ENCODE measurements around the gene TOP3B.

TOP3B gene

GRCh38 chr22:21978564-21979386 lies 3.8 kb downstream of the TOP3B start:
- DNase-seq (ENCODE audit: low spot score): no peak

DNA sequence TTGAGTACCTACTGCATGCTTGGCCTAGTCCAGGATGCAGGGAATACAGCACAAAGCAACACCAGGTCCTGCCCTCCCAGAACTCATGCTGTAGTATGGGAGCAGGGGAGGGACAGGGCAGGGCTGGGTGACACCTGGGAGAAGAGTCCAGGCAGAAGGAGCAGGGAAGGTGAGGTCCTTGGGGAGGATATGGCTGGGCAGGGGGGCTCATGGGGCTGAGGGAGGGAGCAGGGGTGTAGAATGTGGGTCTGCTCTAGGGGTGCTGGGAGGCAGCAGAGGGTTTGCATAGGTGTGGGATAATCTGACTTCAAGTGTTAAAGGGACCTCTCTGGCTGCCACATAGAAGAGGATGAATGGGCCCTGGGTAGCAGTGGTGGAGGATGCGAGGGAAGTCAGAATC lies 4.8 kb downstream of the TOP3B start:
- no peak for DNase-seq (ENCODE audit: low spot score)

GRCh38 chr22:21975854-21976345 lies 6.7 kb downstream of the TOP3B start:
- no peak for DNase-seq (ENCODE audit: low spot score)

- DNase-seq (ENCODE audit: low spot score): no peak
Measured at GRCh38 chr22:21975273-21975672, 7.3 kb downstream of the TOP3B start.

- DNase-seq (ENCODE audit: low spot score): no peak
Measured at GRCh38 chr22:21974058-21974649, 8.4 kb downstream of the TOP3B start.

DNA sequence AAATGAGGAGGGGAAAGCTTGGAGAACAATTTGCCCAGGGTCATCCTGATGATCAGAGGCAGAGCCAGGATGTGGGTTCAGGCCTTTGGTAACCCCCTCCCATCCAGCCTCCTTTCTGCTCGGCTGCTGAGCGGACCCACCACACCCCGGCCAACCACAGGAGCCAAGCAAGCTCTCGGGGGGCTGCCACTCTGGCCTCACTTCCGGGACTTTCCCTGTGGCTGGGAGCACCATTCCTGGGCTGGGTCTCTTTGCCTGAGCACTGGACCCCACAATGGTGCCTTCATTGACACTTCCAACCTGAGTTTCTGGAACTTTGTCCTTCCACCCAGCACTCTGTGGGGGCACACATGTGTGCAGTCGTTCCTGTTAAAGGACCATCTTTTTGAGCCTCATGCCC lies 9.8 kb downstream of the TOP3B start:
- DNase-seq (ENCODE audit: low spot score): no peak

DNA sequence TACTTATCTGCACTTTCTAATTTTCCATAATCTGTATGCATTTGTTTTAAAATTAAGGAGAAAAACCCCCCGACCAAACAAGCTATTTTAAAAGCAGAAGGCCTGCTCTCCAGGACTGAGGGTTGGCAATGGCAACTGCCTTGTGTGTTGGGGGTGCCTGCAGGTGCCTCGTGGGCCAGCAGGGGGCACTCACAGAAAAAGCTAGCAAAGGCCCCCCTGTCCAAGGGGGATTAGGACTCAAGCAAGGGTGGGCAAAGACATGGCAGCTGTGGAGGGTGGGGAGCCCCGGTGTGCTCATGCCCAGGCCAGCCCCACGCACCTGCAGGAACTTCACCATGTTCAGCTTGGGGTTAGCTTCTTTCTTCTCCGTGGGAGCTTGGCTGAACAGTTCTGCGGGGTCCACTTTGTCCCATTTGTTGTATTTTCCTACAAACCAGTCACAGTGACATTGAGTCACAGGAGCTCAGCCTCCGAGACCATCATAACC lies 10.3 kb downstream of the TOP3B start:
- no peak for DNase-seq (ENCODE audit: low spot score)

- no peak for DNase-seq (ENCODE audit: low spot score)
Measured at GRCh38 chr22:21971858-21972275, 10.7 kb downstream of the TOP3B start.

DNA sequence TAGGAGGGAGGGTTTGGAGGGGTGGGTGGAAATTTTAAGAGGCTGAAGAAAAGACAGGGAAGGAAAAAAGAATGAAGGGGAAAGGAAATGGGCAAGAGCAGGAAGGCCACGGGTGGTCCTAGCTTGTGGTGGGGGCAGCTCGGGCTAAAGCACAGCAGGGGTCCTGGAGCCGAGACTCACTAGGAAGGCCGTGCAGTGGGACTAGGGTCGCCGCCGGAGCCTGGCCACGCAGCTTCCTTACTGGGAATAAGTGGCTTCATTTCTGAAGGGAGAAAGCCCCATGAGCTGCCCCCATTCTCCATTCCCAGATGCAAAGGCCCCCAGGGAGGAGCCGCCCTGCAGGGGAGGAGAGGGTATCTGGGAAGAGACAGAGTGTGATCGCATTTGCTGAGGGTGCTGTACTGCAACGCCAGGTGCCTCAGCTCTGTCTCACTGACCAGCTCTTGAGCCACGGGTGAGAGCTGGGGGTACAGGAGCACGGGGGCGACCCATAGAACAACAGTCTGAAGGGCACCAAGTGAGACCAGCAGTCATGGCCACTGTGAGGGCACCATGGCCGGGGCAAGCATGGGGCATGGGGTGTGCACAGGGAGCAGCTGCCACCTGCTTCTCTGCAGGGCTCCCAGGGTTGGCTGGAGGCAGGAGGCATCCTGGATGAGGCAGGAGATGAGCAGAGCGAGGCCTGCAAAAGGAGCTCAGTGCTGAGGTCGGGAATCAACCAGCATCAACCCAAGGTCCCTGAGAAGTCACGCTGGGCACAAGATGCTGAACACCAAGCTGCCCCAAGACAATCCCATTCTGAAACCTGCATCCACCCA lies 11.6 kb downstream of the TOP3B start:
- DNase-seq (ENCODE audit: low spot score): no peak

DNA sequence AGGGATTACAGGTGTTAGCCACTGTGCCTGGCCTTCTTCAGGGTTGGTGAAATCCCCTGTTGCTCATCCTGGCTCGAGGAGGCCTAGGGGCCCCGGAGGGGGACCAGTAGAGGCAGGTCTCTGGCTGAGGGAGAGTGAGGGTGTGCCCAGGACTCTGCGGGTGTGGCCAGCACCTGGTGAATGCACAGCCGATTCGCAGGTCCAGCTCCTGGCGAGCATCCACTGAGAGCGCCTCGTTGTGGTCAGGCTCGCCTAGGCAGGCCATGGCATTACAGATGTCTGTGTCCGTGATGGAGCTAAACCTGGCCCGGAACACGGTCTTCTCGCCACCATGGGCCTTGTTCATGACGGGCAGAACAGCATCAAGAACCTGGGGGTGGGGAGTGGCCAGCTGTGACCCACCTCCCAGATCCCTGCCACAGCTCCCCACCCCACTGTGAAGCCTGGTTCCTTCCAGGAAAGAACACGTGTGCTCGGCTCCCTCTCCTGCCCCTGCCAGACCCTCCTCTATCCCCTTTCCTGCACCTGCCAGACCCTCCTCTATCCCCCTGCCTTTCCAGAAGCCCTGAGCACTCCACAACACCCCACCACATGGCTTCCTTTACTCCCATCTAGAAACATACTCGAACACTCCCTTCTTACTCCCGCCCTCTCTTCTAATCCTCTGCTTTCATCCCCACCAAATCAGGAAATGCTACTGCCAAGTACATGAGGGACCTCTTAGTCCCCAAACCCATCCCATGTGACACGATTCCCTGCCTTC lies 12.4 kb downstream of the TOP3B start:
- no peak for DNase-seq (ENCODE audit: low spot score)

- no peak for DNase-seq (ENCODE audit: low spot score)
Measured at GRCh38 chr22:21968452-21969129, 14.0 kb downstream of the TOP3B start.

GRCh38 chr22:21967693-21968271 lies 14.8 kb downstream of the TOP3B start:
- DNase-seq (ENCODE audit: low spot score): no peak

- DNase-seq (ENCODE audit: low spot score): no peak
Measured at GRCh38 chr22:21966643-21967516, 15.7 kb downstream of the TOP3B start.

- no peak for DNase-seq (ENCODE audit: low spot score)
Measured at GRCh38 chr22:21965762-21966288, 16.8 kb downstream of the TOP3B start.

GRCh38 chr22:21964918-21965484 lies 17.6 kb downstream of the TOP3B start:
- DNase-seq (ENCODE audit: low spot score): no peak

DNA sequence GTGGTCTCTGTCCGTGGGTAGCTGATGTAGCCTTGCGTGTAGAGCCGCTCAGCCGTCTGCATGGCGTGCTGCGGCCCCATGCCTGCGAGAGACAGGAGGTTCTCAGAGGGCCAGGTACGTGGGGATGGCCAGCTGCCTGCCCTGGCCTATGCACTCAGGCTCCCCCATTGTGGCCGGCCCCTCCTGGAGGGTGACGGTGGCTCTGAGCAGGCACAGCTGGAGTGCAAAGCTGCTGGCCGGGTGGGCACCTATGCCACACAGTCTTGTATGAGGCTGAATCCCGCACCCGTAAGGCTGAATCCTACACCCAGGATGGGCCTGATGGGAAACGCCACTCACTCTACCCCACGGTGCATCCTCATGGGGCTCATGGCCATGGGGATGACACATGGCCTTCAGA lies 18.4 kb downstream of the TOP3B start:
- DNase-seq (ENCODE audit: low spot score): no peak

DNA sequence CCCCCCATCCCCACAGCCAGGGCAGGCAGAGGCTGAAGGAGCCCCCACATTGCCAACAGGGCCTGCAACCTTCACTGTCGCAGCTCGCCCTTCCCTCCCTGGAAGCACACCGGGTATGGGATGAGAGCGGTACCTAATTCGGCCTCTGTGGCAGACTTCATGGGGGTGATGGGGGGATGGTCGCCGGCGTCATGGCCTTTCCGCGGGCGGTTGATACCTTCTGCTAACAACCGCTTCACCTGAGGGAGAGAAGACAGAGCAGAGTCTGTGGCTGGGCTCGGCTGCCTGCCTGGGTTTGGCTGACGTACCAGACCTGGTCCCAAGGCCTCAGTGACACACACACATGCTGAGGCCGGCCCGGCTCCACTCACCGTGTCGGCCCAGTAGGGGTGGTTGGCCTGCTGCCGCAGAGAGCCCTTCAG lies 18.8 kb downstream of the TOP3B start:
- no peak for DNase-seq (ENCODE audit: low spot score)

GRCh38 chr22:21963286-21963685 lies 19.3 kb downstream of the TOP3B start:
- no peak for DNase-seq (ENCODE audit: low spot score)

- no peak for DNase-seq (ENCODE audit: low spot score)
Measured at GRCh38 chr22:21962655-21962949, 20.0 kb downstream of the TOP3B start.
